ENCODE measurements around the gene RPAP3.

The RPAP3 gene

GRCh38 chr12:47753021-47754001 lies 47.5 kb upstream of the RPAP3 start:
- Histone ChIP-seq H3F3A (ENCODE audit: insufficient read depth, low read length) (no peaks in the 10 kb centered on the region), H3K9me2 (ENCODE audit: low read depth, low read length) (no peaks in the 10 kb centered on the region), H3K9me3 (ENCODE audit: low read length) (no peaks in the 10 kb centered on the region), H3K27ac (ENCODE audit: low read depth, low read length, poor library complexity, severe bottlenecking) (no peak overlapping the region), H3K4me2 (ENCODE audit: low read length) (no peak overlapping the region), H2AFZ (ENCODE audit: low read length) (no peak overlapping the region), H3K9ac (ENCODE audit: low read length) (no peak overlapping the region), H3K27me3 (ENCODE audit: insufficient read depth, low read length) (no peaks in the 10 kb centered on the region; the same call in none of the 2 replicates), H3K4me1 (ENCODE audit: insufficient read depth, low read length, severe bottlenecking) (no peaks in the 10 kb centered on the region), H4K20me1 (ENCODE audit: insufficient read depth, low read length) (no peaks in the 10 kb centered on the region), H3K36me3 (ENCODE audit: insufficient read depth, low read length) (no peaks in the 10 kb centered on the region), H3K4me3 (ENCODE audit: low read depth, low read length, poor library complexity, severe bottlenecking) (no peak overlapping the region), H3K79me2 (ENCODE audit: insufficient read depth, low read length) (no peaks in the 10 kb centered on the region)
- TF ChIP-seq EZH2 (IDR thresholded peaks at IDR 0.05; ENCODE audit: borderline replicate concordance, low read length) (no peak), CTCF (IDR thresholded peaks at IDR 0.05; ENCODE audit: low read length) (no peak)

- H3K27me3 ChIP-seq (ENCODE audit: insufficient read depth, low read length) = no peaks in the 10 kb centered on the region; the same call in none of the 2 replicates
- no peak overlapping the region for H3K4me3 ChIP-seq (ENCODE audit: low read depth, low read length, poor library complexity, severe bottlenecking)
- no peaks in the 10 kb centered on the region for H3K36me3 ChIP-seq (ENCODE audit: insufficient read depth, low read length)
- no peaks in the 10 kb centered on the region for H3K4me1 ChIP-seq (ENCODE audit: insufficient read depth, low read length, severe bottlenecking)
- no peaks in the 10 kb centered on the region for H4K20me1 ChIP-seq (ENCODE audit: insufficient read depth, low read length)
- no peaks in the 10 kb centered on the region for H3K9me3 ChIP-seq (ENCODE audit: low read length)
- no peak overlapping the region for H3K27ac ChIP-seq (ENCODE audit: low read depth, low read length, poor library complexity, severe bottlenecking)
- TF ChIP-seq EZH2 (IDR thresholded peaks at IDR 0.05; ENCODE audit: borderline replicate concordance, low read length) (no peak), CTCF (IDR thresholded peaks at IDR 0.05; ENCODE audit: low read length) (no peak)
- H2AFZ ChIP-seq (ENCODE audit: low read length) = no peak overlapping the region
- no peaks in the 10 kb centered on the region for H3F3A ChIP-seq (ENCODE audit: insufficient read depth, low read length)
- no peak overlapping the region for H3K9ac ChIP-seq (ENCODE audit: low read length)
- no peak overlapping the region for H3K4me2 ChIP-seq (ENCODE audit: low read length)
- no peaks in the 10 kb centered on the region for H3K9me2 ChIP-seq (ENCODE audit: low read depth, low read length)
- no peaks in the 10 kb centered on the region for H3K79me2 ChIP-seq (ENCODE audit: insufficient read depth, low read length)
Measured at GRCh38 chr12:47752552-47752951, 46.7 kb upstream of the RPAP3 start.

- no peak overlapping the region for H3K4me3 ChIP-seq (ENCODE audit: low read depth, low read length, poor library complexity, severe bottlenecking)
- H3F3A ChIP-seq (ENCODE audit: insufficient read depth, low read length) = no peaks in the 10 kb centered on the region
- H3K27me3 ChIP-seq (ENCODE audit: insufficient read depth, low read length) = no peaks in the 10 kb centered on the region; the same call in none of the 2 replicates
- H3K9me2 ChIP-seq (ENCODE audit: low read depth, low read length) = no peaks in the 10 kb centered on the region
- H3K4me2 ChIP-seq (ENCODE audit: low read length) = no peak overlapping the region
- H3K9ac ChIP-seq (ENCODE audit: low read length) = no peak overlapping the region
- TF ChIP-seq EZH2 (IDR thresholded peaks at IDR 0.05; ENCODE audit: borderline replicate concordance, low read length) = no peak
- TF ChIP-seq CTCF (IDR thresholded peaks at IDR 0.05; ENCODE audit: low read length) = no peak
- no peaks in the 10 kb centered on the region for H3K79me2 ChIP-seq (ENCODE audit: insufficient read depth, low read length)
- no peak overlapping the region for H3K27ac ChIP-seq (ENCODE audit: low read depth, low read length, poor library complexity, severe bottlenecking)
- no peaks in the 10 kb centered on the region for H4K20me1 ChIP-seq (ENCODE audit: insufficient read depth, low read length)
- no peaks in the 10 kb centered on the region for H3K4me1 ChIP-seq (ENCODE audit: insufficient read depth, low read length, severe bottlenecking)
- H3K9me3 ChIP-seq (ENCODE audit: low read length) = no peaks in the 10 kb centered on the region
- no peak overlapping the region for H2AFZ ChIP-seq (ENCODE audit: low read length)
- no peaks in the 10 kb centered on the region for H3K36me3 ChIP-seq (ENCODE audit: insufficient read depth, low read length)
Measured at GRCh38 chr12:47752121-47752520, 46.3 kb upstream of the RPAP3 start.
